HEK293 (cell line): ENCODE measurements around the gene SBF2.

Source experiments
- CTCF ChIA-PET: fragments of 350-600 bp; formaldehyde crosslinking; extraction: SDS; loops from one replicate; lab custom pipeline; 2021; ENCODE audit warnings: antibody characterized with exemption; lab: Yijun Ruan, JAX
- POLR2A ChIA-PET: fragments of 300-600 bp; formaldehyde crosslinking; extraction: SDS; loops from one replicate; lab custom pipeline; 2020; ENCODE audit warnings: antibody characterized with exemption, inconsistent platforms; lab: Yijun Ruan, JAX
- H3K27ac ChIP-seq: fragments of 200-500 bp; sonication (Bioruptor generic); 2 replicates; pipeline ENCODE4 v1.5.1; 2014; ENCODE audit warnings: low read depth, low read length, control low read depth, inconsistent platforms; ENCODE audit errors: extremely low read depth
- H3K36me3 ChIP-seq, 2 experiments: fragments of 200-500 bp in 1 of 2; sonication (Bioruptor generic) in 1 of 2; 1 replicate in 1 of 2; 2 replicates in 1 of 2; pipeline ENCODE4 v1.5.1; 2014 to 2017; ENCODE audit warnings: inconsistent platforms in 2 of 2, low read length in 2 of 2; ENCODE audit not compliant: control insufficient read depth in 2 of 2, insufficient read depth in 1 of 2
- H3K4me1 ChIP-seq: fragments of 200-500 bp; sonication (Bioruptor generic); 2 replicates; pipeline ENCODE4 v1.5.1; 2014; ENCODE audit warnings: mild to moderate bottlenecking, low read length, inconsistent platforms; ENCODE audit not compliant: control insufficient read depth, insufficient read depth
- H3K4me3 ChIP-seq: 2 replicates; pipeline ENCODE4 v1.5.1; 2011; ENCODE audit warnings: low read depth, mild to moderate bottlenecking, control low read depth, low read length, moderate library complexity
- H3K9me3 ChIP-seq: fragments of 200-500 bp; sonication (Bioruptor generic); 2 replicates; pipeline ENCODE4 v1.5.1; 2014; ENCODE audit warnings: low read depth, low read length, inconsistent platforms; ENCODE audit not compliant: control insufficient read depth, insufficient read depth
- INSM2 ChIP-seq: fragments of 450-650 bp; formaldehyde crosslinking; IDR thresholded peaks from 2 replicates; pipeline ENCODE4 v1.5.1; 2016; ENCODE audit warnings: missing biosample characterization, missing genetic modification characterization
- YY2 ChIP-seq: fragments of 450-650 bp; formaldehyde crosslinking; IDR thresholded peaks from 2 replicates; pipeline ENCODE4 v1.5.1; 2016; ENCODE audit warnings: missing biosample characterization, missing genetic modification characterization
- ZBTB21 ChIP-seq: fragments of 450-650 bp; formaldehyde crosslinking; IDR thresholded peaks from 2 replicates; pipeline ENCODE4 v1.5.1; 2017; ENCODE audit warnings: missing biosample characterization, missing genetic modification characterization
- ZIC2 ChIP-seq: fragments of 450-650 bp; formaldehyde crosslinking; IDR thresholded peaks from 2 replicates; pipeline ENCODE4 v1.5.1; 2016; ENCODE audit warnings: missing biosample characterization, missing genetic modification characterization
- ZNF112 ChIP-seq: fragments of 450-650 bp; formaldehyde crosslinking; IDR thresholded peaks from 2 replicates; pipeline ENCODE4 v1.5.0; 2017; ENCODE audit warnings: missing biosample characterization, missing genetic modification characterization
- ZNF138 ChIP-seq: fragments of 450-650 bp; formaldehyde crosslinking; IDR thresholded peaks from 2 replicates; pipeline ENCODE4 v1.5.1; 2016; ENCODE audit warnings: missing biosample characterization, missing genetic modification characterization, borderline replicate concordance
- ZNF184 ChIP-seq: fragments of 450-650 bp; IDR thresholded peaks from 2 replicates; pipeline ENCODE4 v1.5.1; 2018; ENCODE audit warnings: missing biosample characterization, mild to moderate bottlenecking, missing genetic modification characterization
- ZNF23 ChIP-seq: fragments of 450-650 bp; formaldehyde crosslinking; IDR thresholded peaks from 2 replicates; pipeline ENCODE4 v1.5.1; 2016; ENCODE audit warnings: missing biosample characterization, missing genetic modification characterization, borderline replicate concordance
- ZNF398 ChIP-seq: fragments of 450-650 bp; formaldehyde crosslinking; IDR thresholded peaks from 2 replicates; pipeline ENCODE4 v1.5.1; 2017; ENCODE audit warnings: missing biosample characterization, missing genetic modification characterization
- ZNF404 ChIP-seq: fragments of 450-650 bp; formaldehyde crosslinking; IDR thresholded peaks from 2 replicates; pipeline ENCODE4 v1.5.1; 2017; ENCODE audit warnings: missing biosample characterization, missing genetic modification characterization
- ZNF416 ChIP-seq: fragments of 450-650 bp; formaldehyde crosslinking; IDR thresholded peaks from 2 replicates; pipeline ENCODE4 v1.5.1; 2016; ENCODE audit warnings: missing biosample characterization, missing genetic modification characterization
- ZNF449 ChIP-seq: fragments of 450-650 bp; formaldehyde crosslinking; IDR thresholded peaks from 2 replicates; pipeline ENCODE4 v1.5.1; 2017; ENCODE audit warnings: missing biosample characterization, mild to moderate bottlenecking, missing genetic modification characterization, moderate library complexity
- ZNF501 ChIP-seq: fragments of 450-650 bp; formaldehyde crosslinking; IDR thresholded peaks from 2 replicates; pipeline ENCODE4 v1.5.1; 2016; ENCODE audit warnings: missing biosample characterization, missing genetic modification characterization
- ZNF596 ChIP-seq: fragments of 450-650 bp; IDR thresholded peaks from 2 replicates; pipeline ENCODE4 v1.5.0; 2018; ENCODE audit warnings: missing biosample characterization, mild to moderate bottlenecking, missing genetic modification characterization, moderate library complexity
- ZNF629 ChIP-seq: fragments of 450-650 bp; formaldehyde crosslinking; IDR thresholded peaks from 2 replicates; pipeline ENCODE4 v1.5.1; 2017; ENCODE audit warnings: missing biosample characterization, missing genetic modification characterization
- ZNF701 ChIP-seq: fragments of 450-650 bp; formaldehyde crosslinking; IDR thresholded peaks from 2 replicates; pipeline ENCODE4 v1.5.1; 2016; ENCODE audit warnings: missing biosample characterization, missing genetic modification characterization
- ZNF768 ChIP-seq: fragments of 450-650 bp; formaldehyde crosslinking; IDR thresholded peaks from 2 replicates; pipeline ENCODE4 v1.5.1; 2018; ENCODE audit warnings: missing biosample characterization, mild to moderate bottlenecking, missing genetic modification characterization
- ZSCAN30 ChIP-seq: fragments of 450-650 bp; IDR thresholded peaks from 2 replicates; pipeline ENCODE4 v1.5.1; 2018; ENCODE audit warnings: missing biosample characterization, mild to moderate bottlenecking, missing genetic modification characterization, moderate library complexity

Gene SBF2

GRCh38 chr11:9839550-9839949 lies 454.5 kb downstream of the SBF2 start:
- POLR2A ChIA-PET, result no interaction called here
- Histone ChIP-seq H3K27ac (no peak overlapping the region), H3K9me3 (no peaks in the 10 kb centered on the region), H3K4me1 (no peaks in the 10 kb centered on the region), H3K4me3 (no peak overlapping the region)
- CTCF ChIA-PET, result no interaction called here
- TF ChIP-seq ZNF23 (tag by site-specific recombination) (no peak), YY2 (no peak), INSM2 (tag by site-specific recombination) (no peak)
- TF ChIP-seq, all 188 proteins: peak for 0
- H3K36me3 ChIP-seq, result peaks cover 0 to 10% of the 10 kb centered on the region in 2 experiments; a peak in 1 of 3 replicates

GRCh38 chr11:9838961-9839360 lies 455.1 kb downstream of the SBF2 start:
- ChIA-PET CTCF (no interaction called here), POLR2A (no interaction called here)
- no peak for TF ChIP-seq ZNF501 (tag by site-specific recombination)
- TF ChIP-seq ZNF398 (tag by site-specific recombination), result no peak
- no peak for TF ChIP-seq ZNF138
- no peak for TF ChIP-seq ZNF768 (tag by site-specific recombination)
- TF ChIP-seq ZNF112 (tag by site-specific recombination), result no peak
- Histone ChIP-seq H3K4me3 (no peak overlapping the region), H3K27ac (no peak overlapping the region), H3K4me1 (no peaks in the 10 kb centered on the region), H3K9me3 (no peaks in the 10 kb centered on the region), H3K36me3 (peaks cover 0 to 10% of the 10 kb centered on the region in 2 experiments; a peak in 1 of 3 replicates)

- H3K27ac ChIP-seq, result no peak overlapping the region
- H3K4me3 ChIP-seq, result no peak overlapping the region
- peaks cover 0 to 10% of the 10 kb centered on the region in 2 experiments; a peak in 1 of 3 replicates for H3K36me3 ChIP-seq
- ChIA-PET CTCF (interaction anchor here (0.6 kb wide), 1 partner anchor 123 kb away, joined by 4 read pairs; no protein-coding TSS in a partner anchor), POLR2A (no interaction called here)
- H3K4me1 ChIP-seq, result no peaks in the 10 kb centered on the region
- no peak for TF ChIP-seq ZSCAN30 (tag by site-specific recombination)
- TF ChIP-seq ZNF596 (tag by site-specific recombination), result no peak
- no peak for TF ChIP-seq ZNF416 (tag by site-specific recombination)
- TF ChIP-seq ZIC2 (tag by site-specific recombination), result no peak
- TF ChIP-seq ZNF449 (tag by site-specific recombination), result no peak
- no peaks in the 10 kb centered on the region for H3K9me3 ChIP-seq
Measured at GRCh38 chr11:9838229-9838628, 455.8 kb downstream of the SBF2 start.

- peaks cover 0 to 18% of the 10 kb centered on the region in 2 experiments; a peak in 1 of 3 replicates for H3K36me3 ChIP-seq
- no peaks in the 10 kb centered on the region for H3K4me1 ChIP-seq
- no peaks in the 10 kb centered on the region for H3K9me3 ChIP-seq
- POLR2A ChIA-PET, result no interaction called here
- no peak overlapping the region for H3K4me3 ChIP-seq
- TF ChIP-seq ZNF404 (no peak), ZBTB21 (tag by site-specific recombination) (no peak), ZNF701 (tag by site-specific recombination) (no peak), ZNF184 (no peak), ZNF629 (tag by site-specific recombination) (no peak)
- TF ChIP-seq, all 188 proteins: peak for 0
- no peak overlapping the region for H3K27ac ChIP-seq
- CTCF ChIA-PET, result interaction anchor here (0.6 kb wide), 1 partner anchor 1593 kb away, joined by 3 read pairs; no protein-coding TSS in a partner anchor
Measured at GRCh38 chr11:9834291-9834690, 459.7 kb downstream of the SBF2 start.
